ENCODE results near the gene GVQW3.
A peak's percentile ranks its signal among the peaks of the same experiment; 100 is the strongest.
"Not testable (repeated sequence)": the region's sequence is repeated elsewhere in the genome, so short reads cannot be mapped to it uniquely, and the experiment has no call there.

Gene GVQW3

DNA sequence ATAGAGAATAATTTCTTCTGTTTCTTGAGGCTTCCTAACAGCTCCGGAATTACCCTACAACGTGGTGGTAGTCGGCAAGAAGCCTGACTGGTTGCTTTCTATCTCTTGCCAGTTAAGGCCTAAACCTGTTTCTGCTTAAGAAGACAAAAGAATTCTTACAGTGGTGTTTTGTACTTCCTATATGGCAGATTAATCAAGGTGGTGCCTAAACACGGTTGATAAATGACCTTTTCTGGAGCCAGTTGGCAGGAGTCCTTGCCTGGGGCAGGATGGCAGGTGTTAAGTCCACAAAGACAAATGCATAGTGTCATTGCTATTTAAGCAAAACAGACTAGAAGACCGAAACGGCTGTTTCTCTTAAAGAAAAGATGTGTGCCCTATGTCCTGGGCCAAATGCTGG, 9.9 kb downstream of the GVQW3 start:
- no peak for DNase-seq

DNA sequence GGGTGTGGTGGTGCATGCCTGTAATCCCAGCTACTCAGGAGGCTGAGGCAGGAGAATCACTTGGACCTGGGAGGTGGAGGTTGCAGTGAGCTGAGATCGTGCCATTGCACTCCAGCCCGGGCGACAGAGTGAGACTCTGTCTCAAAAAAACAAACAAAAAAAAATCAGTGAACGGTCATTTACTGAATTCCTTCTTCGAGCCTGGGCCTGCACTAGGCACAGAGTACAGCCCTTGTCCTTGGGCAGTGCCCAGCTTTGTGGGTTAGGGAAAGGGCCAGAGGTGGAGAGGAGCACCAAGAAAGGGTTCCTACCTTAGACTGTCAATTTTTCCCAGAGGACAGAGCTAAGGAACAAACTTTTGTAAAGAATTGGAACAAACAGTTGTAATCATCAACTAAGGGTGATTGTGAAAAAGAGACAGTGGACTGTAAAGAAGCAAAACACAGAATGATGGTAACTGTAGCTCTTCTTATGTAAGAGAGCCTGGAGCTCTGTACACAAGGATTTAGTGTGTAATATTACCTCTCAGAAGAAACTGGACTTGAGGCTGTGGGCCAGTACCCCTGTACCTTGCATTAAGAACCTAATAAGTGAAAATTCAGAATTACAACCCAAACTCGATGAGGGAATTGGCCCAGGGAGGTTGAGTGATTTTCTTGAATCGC, 10.8 kb downstream of the GVQW3 start:
- DNase-seq = no peak

DNA sequence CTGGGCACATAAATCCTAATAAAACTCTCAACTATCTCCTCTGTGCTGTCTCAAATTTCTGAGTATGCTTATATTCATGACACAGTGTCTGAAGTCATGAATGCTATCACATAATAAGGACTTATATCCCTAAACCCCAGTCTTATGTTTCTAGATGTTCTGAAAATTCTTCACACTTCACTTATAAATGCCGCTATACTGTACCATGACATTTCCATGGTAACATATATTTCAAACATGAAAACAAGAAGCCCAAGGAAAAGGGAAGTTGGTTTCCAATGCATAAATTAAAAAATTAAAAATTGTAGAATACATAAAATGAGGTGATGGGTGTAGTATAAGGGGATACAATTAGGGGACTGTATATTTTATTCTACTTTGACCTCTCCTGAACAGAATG, 11.7 kb downstream of the GVQW3 start:
- peak; percentile 13 for DNase-seq

DNA sequence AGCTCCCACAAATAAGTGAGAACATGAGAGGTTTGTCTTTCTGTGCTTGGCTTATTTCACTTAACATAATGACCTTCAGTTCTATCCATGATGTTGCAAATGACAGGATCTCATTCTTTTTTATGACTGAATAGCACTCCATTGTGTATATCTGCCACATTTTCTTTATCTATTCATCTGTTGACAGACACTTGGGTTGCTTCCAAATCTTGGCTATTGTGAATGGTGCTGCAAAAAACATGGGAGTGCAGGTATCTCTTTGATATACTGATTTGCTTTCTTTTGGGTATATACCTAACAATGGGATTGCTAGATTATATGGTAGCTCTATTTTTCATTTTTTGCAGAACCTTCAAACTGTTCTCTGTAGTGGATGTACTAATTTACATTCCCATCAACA, 13.3 kb downstream of the GVQW3 start:
- no peak for DNase-seq

DNA sequence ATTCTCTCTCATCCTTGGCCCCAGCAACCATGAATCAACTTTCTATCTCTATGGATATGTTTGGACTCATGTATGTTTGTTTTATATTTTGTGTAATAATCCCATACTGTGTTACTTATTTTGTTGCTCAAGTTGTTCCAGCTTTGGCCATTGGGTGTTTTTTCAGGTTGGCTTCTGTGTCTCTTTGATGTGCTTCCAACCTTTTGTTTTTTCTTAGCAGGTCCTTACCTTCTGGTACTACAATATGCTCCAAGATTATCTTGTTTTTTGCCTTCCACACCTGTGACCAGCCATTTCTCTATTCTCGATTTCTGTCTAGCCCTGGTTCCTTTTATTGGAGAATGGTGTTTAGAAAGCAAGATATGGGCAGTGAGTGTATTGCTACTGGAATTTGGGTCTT, 14.2 kb downstream of the GVQW3 start:
- no peak for DNase-seq

DNA sequence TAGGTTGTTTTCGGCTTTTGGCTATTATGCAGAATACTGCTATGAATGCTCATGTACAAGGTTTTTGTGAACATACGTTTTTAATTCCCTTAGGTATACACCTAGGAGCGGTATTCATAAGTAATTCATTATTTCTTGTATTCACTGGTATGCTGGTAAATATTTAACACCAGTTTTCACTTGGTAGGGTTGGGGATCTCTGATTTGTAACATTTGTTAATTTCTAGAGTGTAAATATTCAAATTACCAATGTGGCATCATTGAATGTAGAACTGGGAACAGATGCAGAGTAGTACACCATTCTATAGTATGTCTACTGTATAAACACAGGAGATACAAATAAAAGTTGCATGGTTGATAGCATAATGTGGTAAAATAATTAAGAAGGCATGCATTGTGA, 16.3 kb downstream of the GVQW3 start:
- DNase-seq = no peak

DNA sequence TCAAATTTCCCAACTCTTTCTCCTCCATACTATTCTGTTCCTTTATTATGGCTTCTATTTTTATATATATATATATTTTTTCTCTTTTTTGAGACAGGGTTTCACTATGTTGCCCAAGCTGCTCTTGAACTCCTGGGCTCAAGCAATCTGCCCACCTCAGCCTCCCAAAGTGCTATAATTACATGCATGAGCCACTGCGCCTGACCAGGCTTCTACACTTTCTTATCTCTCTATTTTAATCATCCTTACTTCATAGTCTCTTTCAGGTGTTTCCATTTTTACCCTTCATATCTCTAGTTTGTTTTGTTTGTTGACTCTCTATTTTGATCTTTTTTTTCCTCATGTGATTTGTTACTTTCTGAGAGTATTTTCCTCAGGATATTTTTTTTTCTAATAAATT, 19.8 kb downstream of the GVQW3 start:
- DNase-seq = no peak

DNA sequence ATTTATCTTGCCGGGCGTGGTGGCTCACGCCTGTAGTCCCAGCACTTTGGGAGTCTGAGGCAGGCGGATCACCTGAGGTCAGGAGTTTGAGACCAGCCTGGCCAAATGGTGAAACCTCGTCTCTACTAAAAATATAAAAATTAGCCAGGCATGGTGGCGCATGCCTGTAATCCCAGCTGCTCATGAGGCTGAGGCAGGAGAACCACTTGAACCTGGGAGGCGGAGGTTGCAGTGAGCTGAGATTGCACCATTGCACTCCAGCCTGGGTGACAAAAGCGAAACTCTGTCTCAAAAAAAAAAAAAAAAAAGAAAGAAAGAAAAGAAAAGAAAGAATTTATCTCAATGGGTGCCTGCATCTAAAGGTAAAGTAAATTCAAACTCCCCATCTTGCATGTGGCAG, 20.4 kb downstream of the GVQW3 start:
- DNase-seq = not testable (repeated sequence)

DNA sequence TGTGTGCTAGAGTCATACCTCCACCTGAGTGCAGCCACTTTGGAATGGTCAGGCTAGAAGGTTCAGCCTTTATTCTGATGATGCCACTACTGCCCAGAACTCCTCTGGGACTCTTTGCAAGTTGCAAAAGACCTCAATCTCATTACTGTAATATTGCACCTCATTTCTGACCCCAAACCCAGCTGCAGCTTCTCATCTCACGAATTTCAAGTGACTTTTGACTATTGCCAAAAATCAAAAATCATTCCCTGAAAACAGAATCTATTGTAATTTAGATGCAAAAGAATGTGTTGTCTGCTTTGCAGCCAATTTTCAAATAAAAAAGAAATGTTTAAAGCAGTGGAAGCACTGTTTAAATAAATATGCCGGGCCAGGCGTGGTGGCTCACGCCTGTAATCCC, 25.2 kb downstream of the GVQW3 start:
- DNase-seq = no peak

DNA sequence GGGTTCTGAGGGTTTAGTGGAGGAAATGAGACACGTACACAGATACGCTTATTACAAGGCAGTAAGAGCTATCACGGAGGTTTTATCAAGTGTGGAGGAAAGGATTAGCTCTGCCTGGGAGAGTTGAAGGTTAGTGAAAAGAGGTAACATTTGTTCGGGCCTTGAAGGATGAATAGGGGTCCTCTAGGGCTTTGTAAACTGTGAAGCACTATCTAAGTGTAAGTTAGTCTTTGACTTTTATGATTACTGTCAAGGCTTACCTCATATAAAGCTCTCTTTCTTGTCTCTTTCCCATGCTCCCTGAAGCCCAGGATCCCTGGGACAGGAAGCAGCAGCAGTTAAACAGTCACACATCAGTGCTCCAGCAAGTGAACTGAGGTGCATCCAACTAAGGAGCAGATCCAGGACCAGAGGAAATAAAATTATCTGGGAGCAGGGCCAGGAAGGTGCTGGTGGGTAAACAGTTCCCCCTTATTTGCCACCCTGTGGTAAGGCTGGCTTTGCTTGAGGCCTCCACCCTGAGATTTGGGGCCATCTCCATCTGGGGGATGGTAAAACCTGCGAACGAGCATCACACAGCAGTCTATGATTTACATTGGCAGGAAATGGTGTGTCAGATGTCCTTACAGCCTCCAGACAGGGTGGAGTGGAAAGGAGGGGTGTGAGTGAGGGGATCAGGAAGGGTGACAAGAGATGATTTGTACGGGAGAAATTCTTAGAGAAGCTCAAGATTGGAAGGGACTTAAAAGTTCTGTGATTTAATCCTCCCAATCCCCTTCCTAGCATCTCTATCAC, 27.2 kb downstream of the GVQW3 start:
- no peak for DNase-seq

DNA sequence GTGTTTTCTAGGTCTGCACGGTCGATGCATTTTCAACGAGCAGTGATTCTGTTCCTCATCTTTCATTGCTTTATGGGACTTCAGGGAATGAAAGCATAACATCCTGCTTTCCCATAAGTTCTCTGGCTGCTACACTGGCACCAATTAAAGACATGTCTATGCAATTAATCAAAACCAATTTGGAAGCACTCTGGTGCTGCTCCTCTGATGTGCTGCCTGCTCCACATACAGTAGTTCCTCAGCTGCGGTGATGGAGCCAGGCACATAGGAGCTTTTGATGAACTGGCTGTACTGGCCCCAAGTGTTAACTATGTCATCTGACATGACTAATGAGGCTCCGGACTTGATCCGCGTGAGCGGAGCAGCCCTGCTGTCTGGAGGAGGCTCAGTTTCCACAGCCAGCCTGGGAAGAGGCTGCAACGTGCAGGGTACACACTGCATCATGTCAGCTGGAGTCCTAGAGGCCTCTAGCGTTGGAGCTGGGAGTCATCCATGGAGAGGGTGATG, 29.8 kb downstream of the GVQW3 start:
- DNase-seq = no peak

DNA sequence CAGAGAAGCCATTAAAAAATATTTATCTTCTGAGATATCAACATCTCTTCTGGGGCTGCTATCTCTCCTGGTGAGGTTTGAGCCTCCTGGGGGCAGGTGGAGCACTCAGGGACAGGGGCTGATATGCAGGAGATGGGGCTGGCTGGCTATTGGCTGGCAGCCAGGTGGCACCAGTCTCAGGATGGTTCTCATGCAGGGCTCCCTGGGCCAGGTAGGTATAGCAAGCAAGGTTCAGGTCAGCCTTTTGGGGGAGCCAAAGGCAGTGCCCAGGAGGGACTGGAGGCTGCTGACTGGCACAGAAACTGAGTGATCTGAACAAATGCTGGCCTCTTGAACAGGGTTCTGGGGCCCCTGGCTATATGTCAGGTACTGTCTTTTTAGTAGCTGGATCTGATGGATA, 34.0 kb downstream of the GVQW3 start:
- no peak for DNase-seq

DNA sequence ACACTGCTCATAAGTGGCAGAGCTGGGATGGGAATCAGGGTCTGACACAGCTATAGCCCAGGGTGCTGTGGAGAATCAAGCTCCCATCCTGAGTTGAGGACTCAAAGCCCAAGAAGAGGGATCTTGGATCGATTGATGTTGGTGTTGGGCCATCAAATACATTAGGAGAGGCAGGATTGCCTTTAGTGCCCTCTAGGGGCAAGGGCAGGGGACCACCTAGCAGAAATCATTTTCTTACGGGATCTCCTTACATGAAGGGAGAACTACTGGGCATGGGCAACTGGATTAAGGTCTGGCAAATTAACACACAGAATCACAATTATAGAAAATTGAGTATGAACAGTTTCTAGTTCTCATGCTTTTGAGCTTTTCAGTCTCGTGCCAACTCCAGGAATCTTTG, 38.8 kb downstream of the GVQW3 start:
- DNase-seq = peak; percentile 40

DNA sequence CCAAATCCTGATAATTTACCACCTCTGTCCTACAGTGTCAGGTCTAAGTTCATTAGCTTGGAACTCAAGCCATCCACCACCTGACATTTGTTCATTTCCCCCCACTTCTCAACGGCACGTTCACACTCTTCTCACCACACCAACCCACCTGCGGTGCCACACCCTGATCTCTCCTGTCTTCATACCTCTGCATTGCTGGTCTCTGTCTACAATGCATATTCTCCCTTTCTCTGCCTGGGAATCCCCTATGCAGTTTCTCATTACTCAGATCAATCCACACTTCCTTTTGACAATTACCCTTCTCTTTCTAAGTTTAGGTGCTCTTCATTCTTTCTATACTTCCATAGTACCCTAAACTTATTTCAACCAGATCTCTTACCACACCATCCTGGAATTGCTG, 43.3 kb downstream of the GVQW3 start:
- DNase-seq = no peak

DNA sequence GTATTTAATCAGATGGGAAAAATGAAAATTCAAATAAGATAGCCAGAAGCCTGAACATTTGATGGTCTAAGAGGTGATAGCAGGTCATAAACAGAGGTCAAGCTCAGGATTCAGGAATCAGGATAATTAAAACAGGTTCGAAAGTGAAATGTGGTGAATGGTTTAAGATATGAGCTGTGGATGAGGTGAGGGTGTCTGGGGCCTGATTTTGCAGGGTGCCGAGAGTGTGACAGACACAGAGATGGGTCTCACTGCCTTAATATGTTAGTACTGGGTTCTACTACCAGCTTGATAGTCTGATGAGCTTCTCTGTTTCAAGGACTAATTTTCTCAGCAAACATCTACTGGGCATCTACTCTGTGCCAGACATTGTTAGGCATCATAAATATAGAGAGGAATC, 43.8 kb downstream of the GVQW3 start:
- no peak for DNase-seq

DNA sequence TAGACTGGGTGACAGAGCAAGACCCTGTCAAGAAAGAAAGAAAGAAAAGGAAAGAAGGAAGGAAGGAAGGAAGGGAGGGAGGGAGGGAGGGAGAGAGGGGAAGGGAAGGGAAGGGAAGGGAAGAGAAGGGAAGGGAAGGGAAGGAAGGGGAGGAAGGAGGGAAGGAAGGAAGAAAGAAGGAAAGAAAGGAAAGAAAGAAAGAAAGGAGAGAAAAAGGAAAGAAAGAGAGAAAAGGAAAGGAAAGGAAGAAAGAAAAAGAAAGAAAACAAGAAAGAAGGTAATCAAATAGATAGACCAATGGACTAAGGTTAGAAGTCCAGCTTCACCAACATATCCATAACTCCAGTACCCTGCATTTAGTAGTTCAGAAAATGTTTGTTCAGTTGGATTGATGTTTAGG, 45.5 kb downstream of the GVQW3 start:
- no peak for DNase-seq

DNA sequence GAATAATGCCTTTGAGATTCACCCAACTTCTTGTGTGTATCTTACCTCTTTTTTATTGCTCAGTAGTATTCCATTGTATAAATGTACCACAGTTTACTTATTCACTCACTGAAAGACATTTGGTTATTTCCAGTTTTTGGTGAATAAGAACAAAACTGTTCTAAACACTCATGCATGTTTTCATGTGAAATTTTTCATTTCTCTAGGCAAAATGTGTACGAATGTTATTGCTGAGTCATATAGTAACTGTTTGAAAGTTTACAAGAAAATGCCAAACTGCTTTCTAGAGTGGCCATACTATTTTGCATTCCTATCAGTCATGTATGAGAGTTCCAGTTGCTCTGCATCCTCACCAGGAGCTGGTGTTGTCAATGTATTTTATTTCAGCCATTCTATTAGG, 54.9 kb downstream of the GVQW3 start:
- DNase-seq = no peak

DNA sequence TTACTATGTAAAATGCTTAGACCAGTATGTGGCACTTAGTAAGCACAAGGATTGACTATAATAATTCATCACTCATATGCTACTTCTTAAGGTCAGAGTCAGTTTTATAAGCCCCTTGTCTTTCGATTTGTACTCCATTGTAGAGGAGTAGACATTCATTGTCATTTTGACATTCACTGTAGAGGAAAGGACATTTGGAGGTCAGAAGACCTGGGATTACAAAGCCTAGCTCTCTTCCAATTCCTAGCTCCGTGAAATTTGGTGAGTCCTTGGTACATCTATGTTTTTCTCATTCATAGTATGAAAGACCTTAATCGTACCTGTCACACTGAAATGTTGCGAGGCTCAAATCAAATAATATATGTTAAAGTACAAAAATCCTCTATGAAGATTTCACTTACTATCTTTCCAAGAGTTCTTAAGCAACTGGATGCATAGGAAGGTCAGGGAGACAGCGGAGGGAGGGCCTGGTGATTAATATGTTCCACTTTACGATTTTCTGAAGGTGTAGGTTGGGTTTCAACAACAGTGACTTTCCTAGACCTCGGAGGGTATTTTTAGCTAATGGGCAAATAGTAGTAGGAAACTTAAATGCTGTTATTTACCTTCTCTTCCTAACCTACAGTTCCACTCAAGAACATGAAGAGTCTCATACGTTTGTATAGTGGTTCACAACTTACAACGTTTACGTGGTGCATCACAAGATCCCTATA, 62.3 kb downstream of the GVQW3 start:
- peak; percentile 21 for DNase-seq

DNA sequence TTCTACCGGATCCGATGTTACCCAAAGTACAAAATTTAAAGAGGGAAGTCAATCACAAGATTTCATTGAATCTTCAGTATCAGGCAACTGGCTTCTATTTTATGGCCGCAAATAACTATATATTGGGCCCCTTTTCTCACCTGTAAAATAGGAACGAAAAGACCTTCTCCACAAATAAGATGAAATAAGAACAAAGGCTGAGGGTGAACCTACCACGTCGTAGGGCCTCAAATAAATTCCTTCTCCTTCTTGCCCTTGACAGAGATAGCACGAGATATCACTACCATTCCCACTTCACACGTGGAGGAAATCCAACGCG, 62.9 kb downstream of the GVQW3 start:
- DNase-seq = no peak

DNA sequence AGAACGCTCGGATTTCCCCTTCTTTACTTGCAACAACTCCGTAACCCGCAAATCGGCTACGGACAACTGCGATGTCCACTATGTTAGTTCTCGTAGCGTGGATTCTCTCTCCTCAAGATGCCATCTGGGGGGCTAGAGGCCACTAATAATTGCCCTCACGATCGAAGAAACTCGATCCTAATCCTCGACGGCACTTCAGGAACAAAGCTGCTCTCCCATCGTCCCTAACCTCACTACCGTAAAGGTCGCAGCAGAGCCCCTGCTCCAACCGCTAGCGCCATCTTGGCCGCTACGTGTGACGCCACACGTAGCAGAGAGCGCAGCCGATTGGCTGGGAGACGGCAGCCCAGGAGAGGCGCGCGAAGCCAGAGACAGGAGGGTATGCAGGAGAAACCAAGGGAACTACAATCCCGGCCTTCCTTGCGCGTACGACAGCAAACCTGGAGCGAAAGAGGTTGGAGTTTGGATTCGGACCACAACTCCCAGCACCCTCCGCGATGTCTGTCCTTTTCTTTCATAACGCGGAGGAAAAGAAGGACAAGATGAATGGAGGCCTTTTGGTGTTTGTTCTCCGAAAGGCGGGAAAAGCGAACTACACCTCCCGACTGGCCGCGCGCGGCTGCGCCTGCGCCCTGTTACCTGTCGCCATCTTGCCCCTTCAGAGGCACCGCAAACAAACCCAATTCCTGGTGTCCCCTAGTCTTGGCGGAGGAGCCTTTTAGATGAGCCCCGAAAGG, 63.4 kb downstream of the GVQW3 start, which contains the start of gene EMSY:
TSS of gene EMSY (plus strand) at position 635 of the 737 bp plus-strand sequence. CDS start 1,921 bp downstream, outside the sequence.
- DNase-seq = peak; percentile 98

DNA sequence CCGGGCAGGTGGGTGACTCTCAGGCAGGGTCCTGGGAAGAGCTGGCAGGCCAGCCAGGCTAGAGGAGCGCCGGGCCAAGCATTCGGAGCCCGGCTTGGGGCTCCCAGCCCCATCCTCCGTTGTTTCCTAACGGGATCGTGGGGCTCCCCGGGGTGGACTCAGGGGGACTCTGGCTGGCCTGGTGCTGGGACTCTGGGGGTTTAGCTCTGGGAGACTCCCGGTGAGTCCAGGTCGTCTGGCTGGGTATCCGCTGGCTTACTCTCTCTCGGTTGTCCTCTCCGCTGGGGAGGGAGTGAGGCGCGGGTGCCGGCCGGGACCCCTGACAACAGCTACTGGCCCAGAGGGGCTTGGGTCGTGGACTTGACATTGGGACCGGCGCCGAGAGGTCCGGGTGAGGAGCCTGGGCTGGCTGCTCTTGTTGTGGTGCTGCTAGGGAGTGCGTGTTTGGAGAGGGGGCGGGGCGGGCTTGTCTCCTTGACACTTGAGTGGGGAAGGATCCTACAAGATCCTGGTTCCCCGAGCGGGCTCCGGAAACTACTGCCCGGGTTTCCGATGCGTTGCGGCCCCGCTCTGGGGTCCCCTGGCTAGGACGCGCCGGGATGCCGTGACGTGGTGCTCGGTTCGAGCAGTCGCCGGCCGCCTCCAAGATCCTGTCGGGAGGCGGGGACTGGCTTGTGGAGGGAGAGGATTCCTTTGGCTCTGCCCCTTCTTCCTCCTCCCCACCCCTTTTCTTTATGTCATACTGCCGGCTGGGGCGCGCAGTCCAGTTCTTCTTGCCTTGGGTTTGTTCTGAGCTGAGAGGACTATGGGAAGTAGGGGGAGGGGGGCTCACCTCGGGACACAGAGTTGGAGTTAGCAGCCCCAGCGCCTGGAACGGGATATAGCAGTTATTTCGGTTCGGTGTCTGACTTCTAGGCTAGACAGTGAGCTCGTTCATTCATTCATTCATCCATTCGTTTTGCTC, 64.3 kb downstream of the GVQW3 start:
- DNase-seq = peak; percentile 88

DNA sequence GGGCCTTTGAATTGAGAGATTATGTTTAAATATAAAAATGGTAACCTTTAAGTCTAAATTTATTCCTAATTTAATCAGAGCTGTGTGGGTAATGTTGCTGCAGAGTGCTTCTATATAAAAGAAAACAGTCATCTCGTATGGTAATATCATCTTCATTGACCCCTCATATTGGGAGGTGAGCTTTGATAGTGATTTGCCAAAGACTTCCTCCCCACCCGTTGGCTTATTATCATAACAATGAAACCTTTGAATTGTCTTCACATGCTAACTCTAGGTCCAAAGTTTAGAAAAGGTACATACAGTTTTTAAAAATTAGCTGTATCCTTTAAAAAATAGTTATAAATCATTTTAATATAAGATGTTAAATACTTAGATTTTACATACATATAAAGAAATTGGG, 67.4 kb downstream of the GVQW3 start:
- DNase-seq = no peak

Data from inflammatory macrophage treated with lipopolysaccharide for 4 hours (primary cell).